Measurements from ENCODE around the gene CLEC5A.

DNA sequence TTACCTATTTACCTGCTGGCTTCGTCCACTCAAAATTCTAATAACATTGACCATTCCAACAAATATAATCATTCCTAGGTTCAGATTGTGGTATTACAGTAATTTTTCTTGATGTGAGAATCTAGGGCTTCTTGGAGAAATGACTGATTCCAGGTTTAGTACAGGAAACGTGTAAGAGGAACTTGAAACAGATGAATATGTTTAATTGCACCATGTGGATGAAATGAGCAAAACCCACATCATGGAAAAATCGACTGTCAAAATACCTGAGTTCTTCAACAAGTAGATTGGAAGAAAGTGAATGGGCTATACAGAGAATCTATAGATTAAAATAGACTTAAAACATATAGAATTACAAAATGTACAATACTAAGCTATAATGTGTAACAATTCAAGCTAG is 55.4 kb downstream of the CLEC5A start:
- TF ChIP-seq GATA2 (IDR thresholded peaks at IDR 0.05; ENCODE audit: low read depth, low read length) (no peak), GATA3 (IDR thresholded peaks at IDR 0.05; ENCODE audit: low read depth, low read length) (no peak)
